KBM-7 (cell line): ENCODE results near the gene ETV5.

Experiments used
- DNase-seq: peaks from one replicate; pipeline ENCODE4 v3.0.0-alpha.2; 2015
- in situ Hi-C: fragments of 300-500 bp; cut with MboI; formaldehyde crosslinking; loops from 2 replicates; pipeline ENCODE4 v1.14.3; 2020; ENCODE audit warnings: low sequenced_read_pairs, low pct_unique_long_range_greater_than_20kb, mixed read lengths

ETV5 gene

GRCh38 chr3:186127463-186127862 lies 18.6 kb upstream of the ETV5 start:
- in situ Hi-C loops, result no loop called here
- no peak for DNase-seq

DNA sequence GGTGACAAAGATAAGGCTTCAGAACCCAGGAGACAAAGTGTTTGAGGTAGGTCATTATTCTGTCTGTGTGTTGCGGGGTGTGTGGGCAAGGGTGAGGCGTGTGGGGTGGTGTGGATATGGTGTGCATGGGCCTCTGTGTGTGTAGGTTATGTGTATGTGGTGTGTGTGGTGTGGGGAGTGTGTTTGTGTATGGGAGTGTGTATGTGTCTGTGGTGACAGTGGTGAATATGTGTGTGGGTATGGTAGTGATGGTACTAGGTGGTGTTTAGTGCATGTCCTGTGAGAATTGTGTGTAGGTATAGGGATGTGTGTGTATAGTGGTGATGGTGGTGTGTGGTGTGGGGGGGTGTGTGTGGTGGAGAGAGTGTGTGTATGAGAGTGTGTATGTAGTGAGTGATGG lies 16.2 kb upstream of the ETV5 start:
- in situ Hi-C loops, result no loop called here
- DNase-seq, result no peak

DNA sequence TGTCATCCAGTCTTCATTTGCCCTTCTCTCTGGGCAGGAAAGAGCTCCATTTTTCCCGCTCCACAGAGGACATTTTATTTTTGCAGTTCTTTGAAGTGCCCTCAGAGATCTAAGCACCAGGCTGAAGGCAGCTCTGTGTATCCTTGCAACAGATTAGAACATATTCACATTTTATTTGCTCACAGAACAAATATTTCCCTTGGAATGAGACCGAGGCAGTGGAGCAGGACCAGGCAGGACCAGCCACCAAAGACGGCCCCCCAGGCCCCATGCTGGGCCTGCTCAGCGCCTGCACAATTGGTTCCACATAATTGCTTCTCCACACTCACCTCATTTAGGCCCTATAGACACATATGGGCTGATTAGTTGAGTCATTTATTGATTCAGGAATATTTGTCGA lies 15.7 kb upstream of the ETV5 start:
- in situ Hi-C loops, result no loop called here
- no peak for DNase-seq

DNA sequence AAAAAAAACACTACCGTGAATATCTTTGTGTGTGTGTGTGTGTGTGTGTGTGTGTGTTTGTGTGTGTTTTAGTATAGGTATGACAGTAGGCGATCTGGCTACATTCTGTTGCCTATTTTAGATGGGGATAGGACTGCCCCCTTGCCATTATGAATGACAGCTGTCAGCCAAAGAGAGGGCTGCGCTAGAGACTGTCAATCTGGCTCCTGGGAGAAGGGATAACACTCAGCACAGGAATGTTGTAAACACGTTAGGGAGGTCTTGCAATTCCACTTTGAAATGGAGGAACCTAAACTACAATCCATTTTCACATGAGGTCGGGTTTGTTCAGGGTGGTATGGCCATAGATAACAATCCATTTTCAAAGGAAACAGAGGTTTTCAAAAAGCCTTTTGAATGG lies 14.1 kb upstream of the ETV5 start:
- DNase-seq, result no peak
- in situ Hi-C loops, result no loop called here

- in situ Hi-C loops, result no loop called here
- DNase-seq, result no peak
Observed at GRCh38 chr3:186121968-186122367, 13.1 kb upstream of the ETV5 start.

GRCh38 chr3:186121278-186121677 lies 12.4 kb upstream of the ETV5 start:
- in situ Hi-C loops, result no loop called here
- DNase-seq, result no peak

DNA sequence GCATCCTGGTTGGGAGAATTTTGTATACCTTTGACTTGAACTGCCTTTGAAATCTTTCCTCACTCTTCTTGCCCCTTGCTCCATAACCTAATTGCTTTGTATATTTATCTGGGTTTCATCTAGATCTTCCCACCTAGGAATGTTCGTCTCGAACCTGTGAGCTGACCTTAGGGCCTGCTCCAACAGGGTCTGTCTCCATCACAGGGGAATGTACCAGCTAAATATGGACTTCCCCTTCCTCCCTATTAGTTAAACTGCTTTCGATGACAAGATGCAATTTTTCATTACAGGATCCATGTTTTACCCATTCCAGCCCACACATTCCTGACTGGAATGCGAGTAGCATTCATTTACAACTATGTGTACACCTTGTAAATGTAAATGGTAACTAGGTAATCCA lies 10.6 kb upstream of the ETV5 start:
- DNase-seq, result no peak
- in situ Hi-C loops, result no loop called here

DNA sequence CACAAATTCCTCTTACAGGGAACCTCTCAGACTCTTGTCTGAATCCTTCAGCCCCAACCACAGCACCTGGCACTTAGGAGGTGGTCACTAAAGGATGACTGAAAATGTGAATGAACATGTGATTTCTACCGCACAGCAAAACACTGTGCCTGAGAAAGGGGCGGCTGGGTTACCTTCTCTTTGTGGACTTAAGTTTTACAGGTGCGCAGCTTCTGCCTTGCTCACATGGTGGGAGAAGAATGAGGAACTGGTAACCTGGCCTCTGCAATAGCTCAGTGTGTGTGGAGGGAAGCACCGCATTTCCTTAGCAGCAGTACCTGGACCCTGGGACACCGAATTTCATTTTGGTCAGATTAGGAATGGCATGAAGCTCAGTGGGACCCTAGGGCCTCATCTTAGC lies 9.8 kb upstream of the ETV5 start:
- no peak for DNase-seq
- in situ Hi-C loops, result no loop called here

GRCh38 chr3:186117521-186118134 lies 8.7 kb upstream of the ETV5 start:
- in situ Hi-C loops, result no loop called here
- DNase-seq, result no peak

GRCh38 chr3:186115239-186115996 lies 6.5 kb upstream of the ETV5 start:
- in situ Hi-C loops, result no loop called here
- DNase-seq, result no peak

- DNase-seq, result peak; percentile 89
- in situ Hi-C loops, result no loop called here
Observed at GRCh38 chr3:186110975-186111974, 2.4 kb upstream of the ETV5 start.

- DNase-seq, result no peak
- in situ Hi-C loops, result no loop called here
Observed at GRCh38 chr3:186109897-186110803, 1.3 kb upstream of the ETV5 start.

GRCh38 chr3:186108106-186108940 lies 566 bp downstream of the ETV5 start:
- in situ Hi-C loops, result no loop called here
- DNase-seq, result peak; percentile 46

DNA sequence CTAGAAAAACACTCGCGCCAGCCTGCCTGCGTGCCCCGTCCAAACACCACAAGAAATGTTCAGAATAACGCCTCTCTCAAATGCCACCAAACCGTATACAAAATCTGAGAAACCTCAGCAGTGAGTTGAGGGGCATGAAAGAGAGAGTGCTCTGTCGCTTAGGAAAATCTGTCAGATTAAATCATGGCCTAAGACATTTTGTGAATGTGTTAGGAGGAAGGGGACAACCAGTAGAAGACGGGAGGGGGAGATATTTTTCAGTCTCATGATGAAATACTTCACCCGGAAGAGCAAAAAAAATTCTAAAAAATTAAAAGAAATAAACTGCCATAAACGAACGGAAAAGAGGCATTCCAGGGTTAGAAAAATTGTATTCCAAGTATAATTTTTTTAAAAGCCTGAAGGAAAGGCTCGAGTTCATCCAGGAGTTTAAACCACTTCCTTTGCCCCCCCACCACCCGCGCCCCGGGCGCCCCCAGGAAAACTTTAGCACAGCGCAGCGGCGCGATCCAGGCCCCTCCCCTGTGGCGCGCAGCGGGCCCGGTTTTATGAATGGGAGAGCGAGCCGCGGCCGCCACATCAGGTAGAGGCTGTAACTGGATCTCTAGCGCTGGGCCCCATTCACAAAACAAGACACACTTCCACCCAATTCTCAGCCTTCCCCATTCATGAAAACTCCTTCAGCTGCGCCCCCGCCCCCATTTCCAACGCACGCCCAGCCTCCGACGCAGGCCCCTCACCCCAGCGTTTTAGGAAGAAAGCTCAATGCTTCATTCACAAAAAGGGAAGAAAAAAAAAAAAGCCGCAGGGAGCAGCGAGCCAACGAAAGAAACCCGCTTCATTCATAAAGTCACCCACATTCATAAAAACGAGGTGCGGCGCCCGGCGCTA lies 1.4 kb downstream of the ETV5 start:
- in situ Hi-C loops, result no loop called here
- peak; percentile 91 for DNase-seq

DNA sequence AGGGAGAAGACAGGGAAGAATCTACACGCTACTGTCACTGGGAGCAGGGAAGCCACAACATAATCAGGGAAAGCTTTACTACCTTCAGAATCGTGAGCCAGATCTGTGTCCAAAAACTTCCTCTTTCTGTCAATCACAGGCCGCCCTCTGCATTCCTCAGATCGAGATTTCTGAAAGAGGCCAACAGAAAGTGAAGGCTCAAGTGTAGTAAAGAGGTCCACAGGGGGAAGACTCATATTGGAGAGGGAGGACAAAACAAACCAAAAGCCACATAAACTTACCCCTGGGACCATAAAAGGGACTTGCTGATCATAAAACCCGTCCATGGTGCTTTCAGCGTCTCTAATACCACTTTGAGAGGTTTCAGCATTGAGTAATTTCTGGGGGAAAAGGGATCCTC lies 3.3 kb downstream of the ETV5 start:
- in situ Hi-C loops, result no loop called here
- peak; percentile 57 for DNase-seq

DNA sequence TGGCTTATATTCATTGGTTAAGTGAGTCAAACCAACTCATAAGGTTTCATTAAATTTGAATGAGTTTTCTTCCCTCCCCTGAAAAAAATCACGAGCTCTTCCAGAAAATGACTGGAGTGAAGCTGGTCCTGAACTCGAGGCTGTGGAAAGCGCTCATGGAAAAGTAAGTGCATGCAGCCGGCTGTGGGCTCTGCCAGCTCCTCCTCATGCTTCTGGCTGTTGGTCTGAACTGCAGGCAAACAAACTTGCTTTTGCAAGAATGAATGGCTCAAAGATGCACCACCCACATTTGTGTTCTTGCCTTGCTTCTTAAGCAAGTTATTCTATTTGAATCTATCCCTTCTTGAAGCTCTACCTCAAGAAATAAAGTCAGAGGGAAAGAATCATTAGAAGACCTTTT lies 6.2 kb downstream of the ETV5 start:
- DNase-seq, result no peak
- in situ Hi-C loops, result no loop called here

- in situ Hi-C loops, result no loop called here
- DNase-seq, result no peak
Observed at GRCh38 chr3:186100398-186100797, 8.5 kb downstream of the ETV5 start.
